Measurements from ENCODE around the gene LY6G5B.

LY6G5B gene

DNA sequence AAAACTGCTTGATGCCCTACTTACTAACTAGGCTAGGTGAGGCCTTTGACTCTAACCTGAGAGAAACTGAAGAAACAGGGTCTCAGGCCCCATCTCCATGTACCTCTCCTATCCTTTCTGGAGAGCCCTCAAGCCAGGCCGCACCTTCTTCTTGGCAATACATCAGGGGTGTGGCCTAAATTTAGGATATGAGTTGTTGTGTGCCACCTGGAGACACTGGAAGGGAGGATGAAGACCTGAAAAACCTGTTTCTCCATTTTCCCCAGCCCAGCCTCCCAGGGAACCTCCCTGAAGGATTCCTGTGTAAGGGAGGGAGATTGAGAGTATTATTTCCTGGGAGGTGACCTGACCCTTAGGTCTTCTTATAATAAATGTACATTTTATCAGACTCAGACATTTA lies 48.5 kb downstream of the LY6G5B start:
- DNase-seq: no peak

DNA sequence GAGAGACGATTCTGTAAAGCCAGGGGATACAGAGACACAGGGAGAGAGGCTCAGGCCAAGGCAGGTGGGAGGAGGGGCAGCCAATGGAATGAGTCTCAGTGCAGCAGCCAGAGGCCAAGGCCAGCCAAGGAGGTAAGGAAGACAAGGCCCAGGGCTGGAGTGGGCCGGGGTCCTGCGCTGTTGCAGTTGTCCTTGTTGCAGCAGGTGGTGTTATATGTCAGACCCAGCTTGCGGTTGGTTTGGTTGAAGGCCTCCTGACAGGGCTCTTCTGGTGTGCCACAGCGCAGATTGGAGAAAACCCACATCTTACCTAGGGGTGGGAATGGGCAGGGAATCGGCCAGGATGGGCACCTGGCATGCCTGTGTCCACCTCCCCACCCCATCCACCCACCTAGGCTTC lies 49.2 kb downstream of the LY6G5B start:
- no peak for DNase-seq

DNA sequence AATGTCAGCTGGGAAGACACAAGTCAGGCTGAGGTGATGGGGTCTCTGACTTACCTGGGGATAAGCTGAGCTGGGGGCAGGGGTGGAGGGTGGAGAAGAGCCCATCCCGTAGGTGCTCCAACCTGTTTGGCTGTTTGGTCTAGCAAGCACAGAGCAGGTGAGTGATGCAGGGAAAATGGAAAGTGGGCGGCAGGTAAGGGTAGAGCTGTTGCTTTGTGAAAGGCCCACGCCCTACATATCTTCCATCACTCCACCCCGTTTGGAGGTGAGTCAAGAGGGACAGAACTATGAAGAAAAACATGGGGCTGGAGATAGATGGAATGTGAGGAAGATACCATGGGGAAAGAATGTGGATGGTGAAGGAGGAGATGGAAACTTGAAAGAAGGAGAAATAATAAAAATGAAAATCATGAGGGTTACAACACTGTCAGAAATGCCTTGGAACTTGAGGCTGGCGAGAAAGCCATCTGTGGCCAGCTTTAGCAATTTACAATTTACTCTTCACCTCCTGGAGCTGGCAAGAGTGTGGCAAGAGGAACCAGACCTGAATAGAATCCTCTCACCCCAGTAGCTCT lies 50.5 kb downstream of the LY6G5B start:
- DNase-seq: no peak

DNA sequence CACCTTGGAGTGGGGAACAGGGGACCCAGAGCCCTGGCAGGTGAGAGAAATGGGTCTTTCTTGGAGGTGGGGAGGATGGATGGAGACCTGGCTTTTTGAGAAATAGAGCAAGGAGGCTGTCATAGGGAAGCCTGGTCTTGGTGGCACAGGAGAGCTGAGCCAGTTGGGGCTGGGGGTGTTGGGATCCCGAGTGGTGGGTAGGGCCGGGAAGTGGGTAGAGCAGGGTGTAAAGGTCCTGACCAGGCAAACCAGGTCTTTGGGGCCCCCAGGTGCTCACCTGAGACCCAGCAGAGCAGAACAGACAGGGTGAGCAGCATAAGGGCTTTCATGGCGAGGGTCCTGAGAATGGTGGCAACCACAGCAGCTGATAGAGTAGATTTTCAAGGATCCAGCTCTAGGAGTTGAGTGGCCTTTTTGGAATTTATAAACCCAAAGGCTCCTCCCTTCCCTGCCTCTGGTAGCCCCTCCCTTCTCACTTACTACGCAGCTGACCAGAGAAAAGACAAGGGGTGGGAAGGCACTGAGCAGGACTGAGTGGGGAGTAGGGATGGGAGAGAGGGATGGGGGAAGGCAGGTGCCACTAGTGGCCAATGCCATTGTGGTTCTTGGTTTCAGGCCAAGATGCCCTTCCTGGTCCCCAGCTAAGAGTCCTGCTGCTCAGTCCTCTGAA lies 51.7 kb downstream of the LY6G5B start, which contains the start of gene LY6G6C:
Gene LY6G6C, minus strand, starts transcription at position 396 of the 670 bp plus-strand sequence. Its CDS starts 67 bp downstream, at position 329.
- DNase-seq: no peak

DNA sequence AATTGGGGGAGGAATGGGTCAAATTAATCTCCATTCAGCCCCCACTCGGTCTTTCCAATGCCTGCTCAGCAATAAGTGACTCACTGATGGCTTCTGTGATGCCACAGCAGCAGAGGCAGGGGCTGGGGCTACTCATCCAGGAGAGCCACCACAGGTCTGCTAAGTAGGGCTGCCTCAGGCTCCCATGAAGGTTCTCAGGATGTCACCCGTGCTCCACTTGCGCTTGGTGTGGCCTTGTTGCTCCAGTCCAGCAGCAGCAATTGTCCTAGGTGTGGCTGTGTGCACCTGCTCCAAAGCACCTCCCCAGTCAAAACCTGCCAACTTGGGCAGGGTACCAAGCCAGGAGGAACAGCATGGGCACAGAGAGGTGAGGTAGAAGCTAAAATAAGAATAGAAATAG lies 52.4 kb downstream of the LY6G5B start:
- no peak for DNase-seq
